Keratinocyte (primary cell): ENCODE measurements around the gene RYR2.

Experiments
- EZH2 ChIP-seq: IDR thresholded peaks from one replicate; pipeline ENCODE4 v1.6.1; 2012; ENCODE audit warnings: inconsistent platforms, mild to moderate bottlenecking, low read length, moderate library complexity
- TF ChIP-seq, protein P1 (sequence below), 3 experiments: IDR thresholded peaks in 1 of 3; conservative IDR thresholded peaks in 1 of 3; optimal IDR thresholded peaks in 1 of 3; 2 replicates in 2 of 3; 3 replicates in 1 of 3; pipeline versions ENCODE3 to v1.5.1; 2011; ENCODE audit warnings: low read length in 3 of 3, mild to moderate bottlenecking in 3 of 3, moderate library complexity in 2 of 3, control low read depth in 1 of 3, inconsistent platforms in 1 of 3; ENCODE audit not compliant: insufficient read depth in 2 of 3; ENCODE audit errors: extremely low read depth in 1 of 3

DNA sequence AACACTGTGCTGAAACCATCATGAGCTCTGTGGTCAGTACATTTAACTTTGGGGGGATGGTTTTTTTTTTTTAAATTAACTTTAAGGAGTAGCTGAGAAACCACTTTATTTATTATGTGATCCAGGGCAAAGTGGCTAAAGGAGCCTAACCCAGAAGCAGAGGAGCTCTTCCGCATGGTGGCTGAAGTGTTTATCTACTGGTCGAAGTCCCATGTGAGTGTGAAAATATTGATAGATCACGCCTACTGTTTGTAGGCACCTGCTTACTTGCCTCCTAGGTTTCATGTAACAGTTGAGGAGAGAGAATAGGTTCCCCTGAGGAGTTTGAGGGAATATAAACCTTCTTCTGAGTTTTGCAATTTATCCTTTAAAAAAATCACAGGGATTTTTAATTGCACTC, 667.4 kb downstream of the RYR2 start:
- TF ChIP-seq, protein P1, sequence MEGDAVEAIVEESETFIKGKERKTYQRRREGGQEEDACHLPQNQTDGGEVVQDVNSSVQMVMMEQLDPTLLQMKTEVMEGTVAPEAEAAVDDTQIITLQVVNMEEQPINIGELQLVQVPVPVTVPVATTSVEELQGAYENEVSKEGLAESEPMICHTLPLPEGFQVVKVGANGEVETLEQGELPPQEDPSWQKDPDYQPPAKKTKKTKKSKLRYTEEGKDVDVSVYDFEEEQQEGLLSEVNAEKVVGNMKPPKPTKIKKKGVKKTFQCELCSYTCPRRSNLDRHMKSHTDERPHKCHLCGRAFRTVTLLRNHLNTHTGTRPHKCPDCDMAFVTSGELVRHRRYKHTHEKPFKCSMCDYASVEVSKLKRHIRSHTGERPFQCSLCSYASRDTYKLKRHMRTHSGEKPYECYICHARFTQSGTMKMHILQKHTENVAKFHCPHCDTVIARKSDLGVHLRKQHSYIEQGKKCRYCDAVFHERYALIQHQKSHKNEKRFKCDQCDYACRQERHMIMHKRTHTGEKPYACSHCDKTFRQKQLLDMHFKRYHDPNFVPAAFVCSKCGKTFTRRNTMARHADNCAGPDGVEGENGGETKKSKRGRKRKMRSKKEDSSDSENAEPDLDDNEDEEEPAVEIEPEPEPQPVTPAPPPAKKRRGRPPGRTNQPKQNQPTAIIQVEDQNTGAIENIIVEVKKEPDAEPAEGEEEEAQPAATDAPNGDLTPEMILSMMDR (optimal IDR thresholded peaks at IDR 0.05 in 1 of 3, IDR thresholded peaks at IDR 0.05 in 1 of 3, conservative IDR thresholded peaks at IDR 0.05 in 1 of 3; ENCODE audit: extremely low read depth in 1 of 3, insufficient read depth in 2 of 3, low read length in 3 of 3): no peak
- TF ChIP-seq EZH2: no peak
